Measurements from ENCODE around the gene XPNPEP3. TPM values are rescaled to one million over a fixed set of nuclear protein-coding genes. Genes with fewer than 3 reads are reported as not detected.
"Not testable (repeated sequence)": the region's sequence is repeated elsewhere in the genome, so short reads cannot be mapped to it uniquely, and the experiment has no call there.

The XPNPEP3 gene
- polyA plus RNA-seq (2013, experiment 1 of 2; ENCODE audit: insufficient read length) = 8.6 TPM
- polyA plus RNA-seq (2013, experiment 2 of 2; ENCODE audit: insufficient read length) = 8.1 TPM

DNA sequence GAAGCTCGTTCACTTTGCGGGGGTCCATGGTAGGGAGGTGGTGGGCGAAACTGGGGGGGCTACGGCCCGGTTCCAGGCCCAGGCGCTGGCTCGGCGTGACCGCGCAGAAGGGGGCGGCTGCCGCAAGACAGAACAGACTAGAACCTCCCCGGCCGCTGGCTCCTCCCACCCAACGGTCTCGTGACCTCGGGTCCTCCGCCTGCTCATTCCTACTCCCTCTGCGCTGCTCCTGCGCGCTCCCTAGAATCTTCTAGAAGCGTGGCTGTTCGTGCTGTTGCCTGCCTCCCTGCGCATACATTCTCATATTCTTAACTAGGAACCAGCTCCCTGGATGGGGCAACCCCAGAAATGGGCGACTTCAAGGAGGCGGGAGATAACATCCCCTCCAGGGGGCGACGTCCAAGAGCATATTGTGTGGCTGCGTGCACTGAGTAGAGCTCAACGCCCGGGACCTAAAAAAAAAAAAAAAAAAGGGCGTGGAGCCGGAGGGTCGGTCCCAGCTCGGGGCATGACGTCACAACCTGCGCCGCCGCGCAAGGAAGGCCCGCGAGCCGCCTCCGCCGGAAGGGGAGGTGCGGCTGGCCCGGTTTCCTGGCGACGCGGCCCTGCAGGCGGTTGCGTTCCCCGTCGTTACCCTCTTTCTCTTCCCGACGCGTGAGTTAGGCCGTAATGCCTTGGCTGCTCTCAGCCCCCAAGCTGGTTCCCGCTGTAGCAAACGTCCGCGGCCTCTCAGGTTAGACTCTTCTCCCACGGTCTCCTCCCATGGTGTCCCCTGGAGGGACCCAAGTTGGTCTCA is at the start of gene XPNPEP3, which contains the start of gene ST13:
Gene XPNPEP3 (plus strand): TSS at position 636 of the 796 bp plus-strand sequence. CDS start 34 bp downstream, at position 670.
Gene ST13 (minus strand): TSS at position 127 of the 796 bp plus-strand sequence. CDS start 99 bp downstream, at position 28.
- peak; percentile 98 for DNase-seq

DNA sequence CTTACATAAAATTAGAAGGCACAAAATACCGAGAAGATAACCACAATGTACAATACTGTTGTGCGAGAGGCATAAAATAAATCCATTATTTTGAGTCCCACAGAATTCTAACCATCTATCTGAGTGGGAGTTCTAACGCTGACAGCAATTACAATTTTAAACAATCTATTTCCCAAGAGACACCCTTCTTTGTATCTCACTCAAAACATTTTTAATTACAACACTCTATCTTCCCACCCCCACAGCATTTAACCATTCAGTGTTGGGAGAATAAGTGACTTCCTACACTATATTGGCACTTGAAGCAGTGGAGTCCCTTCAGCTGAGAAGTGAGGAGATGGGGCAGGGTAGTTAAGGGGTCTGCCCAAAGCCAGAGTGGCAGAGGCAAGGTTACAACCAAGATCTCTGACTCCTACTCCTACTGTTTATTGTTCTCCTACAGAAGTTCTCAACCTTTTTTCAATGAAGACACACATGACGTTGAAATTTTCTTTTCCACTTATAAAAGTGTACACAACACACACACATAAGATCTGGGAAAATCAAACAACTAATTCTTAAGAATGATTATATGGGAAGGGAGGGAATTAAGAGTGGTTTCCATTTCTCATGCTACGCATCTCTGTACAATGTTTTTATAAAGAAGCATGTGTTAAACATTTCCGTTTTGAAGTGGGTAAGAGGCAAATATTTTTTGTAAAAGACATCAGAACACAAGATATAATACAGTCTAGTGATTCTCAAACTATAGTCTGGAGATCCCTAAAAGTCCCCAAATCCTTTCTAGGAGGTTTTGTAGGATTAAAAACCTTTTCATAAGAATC is 48.7 kb upstream of the XPNPEP3 start:
- DNase-seq = peak; percentile 41

DNA sequence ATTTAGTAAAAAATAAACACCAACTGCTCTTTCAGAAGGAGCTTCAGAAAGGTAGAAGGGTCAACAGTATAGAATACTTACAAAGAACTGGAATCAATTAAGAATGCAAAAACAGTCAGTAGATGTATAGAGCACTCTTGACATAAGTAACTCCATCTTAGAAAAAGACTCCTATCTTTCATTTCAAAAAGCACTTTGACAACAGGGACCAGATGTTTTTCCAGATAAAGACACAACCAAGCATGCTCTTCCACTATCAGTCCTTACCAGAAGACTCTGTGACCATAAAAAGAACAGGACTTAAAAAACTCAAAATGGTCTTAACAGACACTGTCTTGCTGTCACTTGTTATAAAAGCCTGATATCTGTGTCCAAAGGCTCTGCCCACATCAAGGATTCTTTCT is 43.0 kb upstream of the XPNPEP3 start:
- DNase-seq = no peak

DNA sequence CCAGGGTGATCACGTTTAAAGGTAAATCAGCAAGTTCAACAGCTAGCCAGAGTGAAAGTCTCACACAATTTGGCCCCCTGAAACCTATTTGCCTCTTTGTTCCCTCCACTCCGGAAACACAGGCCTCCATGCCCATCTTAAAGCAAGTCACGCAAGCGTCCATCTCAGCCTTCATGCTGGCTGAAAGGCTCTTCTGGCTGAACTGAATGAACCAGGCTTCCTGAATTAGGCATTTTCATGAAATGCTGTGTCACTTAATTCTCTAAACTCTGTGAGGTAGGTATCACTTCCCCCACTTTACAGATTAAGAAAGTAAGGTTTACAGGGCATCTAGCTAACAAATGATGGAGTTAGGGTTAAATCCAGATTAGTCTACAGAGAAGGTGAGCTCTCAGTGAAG is 39.2 kb upstream of the XPNPEP3 start:
- DNase-seq = no peak

DNA sequence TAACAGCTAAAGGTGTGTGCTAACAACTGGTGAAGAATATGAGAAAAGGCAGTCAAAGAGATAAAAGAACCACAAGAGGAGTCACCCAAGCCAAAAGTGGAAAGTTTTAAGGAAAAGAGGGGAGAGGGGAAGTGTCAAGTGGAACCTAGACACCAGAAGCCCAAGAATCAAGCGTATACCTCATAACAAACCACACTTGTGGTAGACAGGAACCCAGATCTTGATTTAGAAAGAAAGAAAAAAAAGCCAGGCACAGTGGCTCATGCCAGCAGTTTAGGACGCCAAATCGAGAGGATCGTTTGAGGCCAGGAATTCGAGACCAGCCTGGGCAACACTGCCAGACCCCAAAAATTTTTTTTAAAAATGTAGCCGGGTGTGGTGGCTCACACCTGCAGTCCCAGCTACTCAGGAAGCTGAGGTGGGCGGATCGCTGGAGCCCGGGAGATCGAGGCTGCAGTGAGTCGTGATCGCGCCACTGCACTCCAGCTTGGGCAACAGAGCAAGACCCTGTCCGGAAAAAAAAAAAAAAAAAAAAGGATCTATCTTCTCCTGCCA is 38.7 kb upstream of the XPNPEP3 start:
- no peak for DNase-seq

DNA sequence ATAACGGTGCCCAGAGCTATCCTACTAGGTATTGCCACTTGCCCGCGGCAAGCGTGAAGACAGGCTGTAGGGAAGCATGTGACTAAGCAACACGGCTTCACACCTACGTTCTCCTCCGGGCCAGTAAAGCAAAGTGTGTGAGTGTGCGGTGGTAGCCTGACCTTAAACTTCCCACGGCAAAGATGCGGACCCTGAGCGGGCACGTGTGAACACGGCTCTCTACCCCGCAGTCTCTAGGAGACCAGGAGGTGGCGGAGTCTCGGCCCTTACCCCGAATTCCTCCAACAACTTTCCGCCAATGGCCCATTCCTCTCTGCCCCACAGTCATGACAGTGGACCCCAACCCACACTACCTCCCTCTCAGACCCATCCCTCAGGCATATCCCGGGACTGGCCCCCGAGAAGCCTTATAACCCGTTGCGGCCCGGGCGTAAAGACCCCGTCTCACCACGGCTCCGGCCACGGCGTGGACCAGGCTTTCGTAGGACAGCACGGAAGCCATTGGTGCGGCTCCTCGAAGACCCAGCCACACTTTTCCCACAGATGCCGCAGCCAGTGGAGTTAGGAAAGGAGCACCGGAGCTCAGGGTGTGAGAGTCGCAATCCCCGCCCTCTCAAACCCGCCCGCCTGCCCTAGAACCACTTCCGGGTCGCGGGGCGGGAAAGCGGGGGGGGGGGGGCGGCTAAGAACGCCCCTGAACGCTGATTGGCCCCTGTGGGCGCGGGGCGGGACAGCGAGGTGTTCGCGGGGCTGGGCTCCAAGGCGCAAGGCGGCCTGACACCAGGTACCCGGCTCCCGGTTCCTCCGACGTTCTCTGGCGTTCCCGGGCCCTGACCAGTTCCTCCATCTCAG is 38.0 kb upstream of the XPNPEP3 start, which contains the start of gene SLC25A17:
Gene SLC25A17 (minus strand): TSS at position 600 of the 852 bp plus-strand sequence. CDS start 98 bp downstream, at position 502.
- peak; percentile 83 for DNase-seq

DNA sequence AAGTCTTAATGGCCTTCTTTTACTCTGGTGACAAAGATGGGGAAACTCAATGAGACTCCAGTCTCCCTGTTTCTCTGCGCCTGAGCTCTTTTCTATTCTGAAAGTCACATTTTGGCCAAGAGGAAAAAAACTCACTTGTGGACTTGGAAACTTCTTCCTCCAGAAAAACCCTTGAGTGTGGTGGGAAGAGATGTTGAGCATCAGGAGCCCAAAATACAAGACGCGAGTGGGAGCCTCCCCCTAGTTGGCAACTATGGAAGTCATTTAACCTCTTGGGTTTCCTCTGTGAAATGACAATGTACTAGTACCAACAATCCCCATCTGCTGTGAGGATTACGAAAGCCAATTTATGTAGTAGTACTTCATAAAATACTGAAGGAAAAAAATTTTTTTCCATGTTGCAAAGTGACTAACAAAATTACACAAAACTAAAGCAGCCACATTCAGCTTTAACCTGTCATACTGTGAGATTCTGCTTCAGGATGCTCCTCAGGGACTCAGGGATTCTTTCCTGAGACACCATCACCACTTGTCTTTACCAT is 37.3 kb upstream of the XPNPEP3 start:
- DNase-seq = peak; percentile 14

DNA sequence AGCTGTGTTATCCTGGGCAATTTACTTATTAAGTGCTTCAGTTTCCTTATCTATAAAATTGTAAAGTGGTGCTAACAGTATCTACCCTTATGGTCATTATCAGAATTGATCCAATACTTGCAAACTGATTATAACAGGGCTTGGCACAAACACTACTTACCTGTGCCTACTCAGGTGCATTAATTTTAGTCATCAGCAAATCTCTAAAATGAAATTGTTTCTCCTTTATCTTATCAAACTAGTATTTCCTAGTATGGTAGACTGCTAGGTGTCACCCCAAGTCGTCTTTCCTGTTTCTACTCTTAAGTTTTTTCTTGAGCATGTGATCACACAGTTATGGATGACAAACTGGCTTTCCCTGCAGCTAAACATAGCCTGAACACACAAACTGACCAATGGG is 33.5 kb upstream of the XPNPEP3 start:
- DNase-seq = no peak

DNA sequence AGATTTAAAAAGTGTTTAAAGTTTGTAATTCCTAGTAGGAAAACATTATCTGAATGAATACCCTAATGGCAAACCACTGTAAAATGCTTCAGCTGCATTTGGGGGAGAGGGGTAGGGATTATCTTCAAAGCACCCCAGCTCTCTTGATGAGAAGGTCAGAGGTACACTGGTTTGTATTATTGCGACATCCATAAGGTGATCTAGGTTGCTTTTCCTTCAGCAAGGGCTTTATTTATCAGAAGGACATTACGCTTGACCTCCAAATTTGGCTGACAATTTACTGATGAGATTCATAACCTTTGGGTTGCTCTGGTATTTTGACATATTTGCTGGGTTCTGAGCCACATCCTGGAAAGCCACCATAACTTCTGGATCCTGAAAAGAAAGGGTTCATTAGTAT is 30.7 kb upstream of the XPNPEP3 start:
- not testable (repeated sequence) for DNase-seq

DNA sequence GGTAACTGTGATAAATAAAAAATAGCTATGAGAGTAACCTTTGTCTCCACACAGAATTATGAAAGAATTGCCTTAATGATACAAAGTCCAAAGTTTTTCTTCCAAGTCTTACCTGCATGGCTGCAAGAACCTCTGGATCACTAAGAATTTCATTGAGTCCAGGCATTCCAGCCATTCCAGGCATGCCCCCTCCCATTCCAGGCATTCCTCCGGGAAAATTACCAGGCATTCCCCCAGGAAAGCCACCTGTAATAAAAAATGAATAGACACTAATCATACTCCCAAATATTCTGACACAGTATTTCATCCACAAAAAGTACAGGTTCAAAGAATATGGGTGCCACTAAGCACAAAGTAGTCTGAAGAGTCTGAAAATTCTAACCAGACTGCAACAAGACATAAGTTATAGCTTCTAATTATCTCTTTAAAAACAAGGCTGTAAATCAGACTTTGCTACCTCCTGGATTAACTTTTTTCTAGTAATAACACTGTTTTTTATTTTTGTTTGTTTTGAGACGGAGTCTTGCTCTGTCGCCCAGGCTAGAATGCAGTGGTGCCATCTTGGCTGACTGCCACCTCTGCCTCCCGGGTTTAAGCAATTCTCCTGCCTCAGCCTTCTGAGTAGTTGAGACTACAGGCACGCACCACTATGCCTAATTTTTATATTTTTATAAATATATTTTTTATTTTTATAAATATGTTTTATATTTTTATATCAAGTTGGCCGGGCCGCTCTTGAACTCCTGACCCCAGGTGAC is 29.8 kb upstream of the XPNPEP3 start:
- no peak for DNase-seq

DNA sequence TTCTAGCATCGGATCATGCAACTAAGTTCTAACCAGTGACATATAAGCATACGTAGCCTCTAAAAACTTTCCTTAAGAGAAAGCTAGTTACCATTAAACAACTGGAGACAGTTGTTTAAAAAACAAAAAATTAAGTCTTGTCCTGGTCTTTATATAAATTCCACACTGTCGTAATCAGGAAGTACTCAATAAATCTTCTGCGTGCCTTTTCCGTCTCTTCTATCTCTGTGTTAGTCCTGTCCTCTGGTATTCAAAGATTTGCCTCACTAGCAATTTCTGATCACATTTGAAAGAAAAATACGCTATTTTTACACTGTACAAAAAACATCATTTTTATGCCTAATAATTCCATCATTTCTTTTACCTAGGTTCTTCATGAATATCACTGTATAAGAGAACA is 27.8 kb upstream of the XPNPEP3 start:
- DNase-seq = no peak

DNA sequence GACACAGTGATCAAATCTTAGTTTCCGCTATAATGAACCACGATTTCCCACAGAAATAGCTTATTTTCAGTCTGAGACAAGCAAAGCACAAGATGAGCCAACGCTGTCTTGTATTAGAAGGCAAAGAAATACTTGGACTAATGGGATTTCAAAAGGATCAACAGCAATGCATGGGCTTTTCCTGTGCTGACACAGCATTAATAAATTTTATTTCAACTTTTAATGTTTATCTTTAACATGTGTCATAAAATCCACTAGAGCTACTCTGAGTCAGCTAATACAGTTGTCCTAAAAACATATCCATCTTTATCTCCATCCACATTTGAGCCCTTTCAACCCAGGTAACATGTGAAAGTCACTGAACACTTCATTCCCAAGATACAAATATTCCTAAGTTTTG is 22.3 kb upstream of the XPNPEP3 start:
- no peak for DNase-seq

DNA sequence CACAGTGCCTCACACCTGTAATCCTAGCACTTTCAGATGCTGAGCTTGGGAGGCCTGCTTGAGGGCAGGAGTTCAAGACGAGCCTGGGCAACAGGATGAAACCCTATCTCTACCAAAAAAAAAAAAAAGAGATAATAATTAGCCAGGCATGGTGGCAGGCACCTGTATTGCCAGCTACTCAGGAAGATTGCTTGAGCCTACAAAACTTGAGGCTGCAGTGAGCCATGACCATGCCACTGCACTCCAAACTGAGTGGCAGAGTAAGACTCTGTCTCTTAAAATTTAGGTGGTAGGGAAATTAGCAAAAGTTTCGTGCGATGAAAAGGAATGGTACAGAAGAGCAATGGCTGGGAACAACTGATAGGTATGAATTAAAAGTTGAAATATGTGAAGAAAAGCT is 18.5 kb upstream of the XPNPEP3 start:
- DNase-seq = no peak

DNA sequence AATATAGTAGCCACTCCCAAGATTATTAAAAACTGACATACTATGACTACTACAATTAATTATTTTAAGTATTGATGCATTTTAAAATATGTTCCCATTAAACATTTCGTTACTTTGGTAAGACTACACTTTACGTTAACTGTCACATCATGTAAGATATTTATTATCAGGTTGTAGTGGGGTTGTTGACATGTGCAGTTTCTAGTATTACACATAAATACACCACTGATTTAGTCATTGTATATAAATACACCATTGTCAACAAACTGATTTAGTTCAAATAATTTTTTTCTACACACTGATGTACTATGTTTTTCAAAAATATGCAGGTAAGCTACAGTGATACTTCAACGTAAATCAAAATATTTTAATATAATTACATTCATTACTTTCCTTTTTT is 12.0 kb upstream of the XPNPEP3 start:
- no peak for DNase-seq

DNA sequence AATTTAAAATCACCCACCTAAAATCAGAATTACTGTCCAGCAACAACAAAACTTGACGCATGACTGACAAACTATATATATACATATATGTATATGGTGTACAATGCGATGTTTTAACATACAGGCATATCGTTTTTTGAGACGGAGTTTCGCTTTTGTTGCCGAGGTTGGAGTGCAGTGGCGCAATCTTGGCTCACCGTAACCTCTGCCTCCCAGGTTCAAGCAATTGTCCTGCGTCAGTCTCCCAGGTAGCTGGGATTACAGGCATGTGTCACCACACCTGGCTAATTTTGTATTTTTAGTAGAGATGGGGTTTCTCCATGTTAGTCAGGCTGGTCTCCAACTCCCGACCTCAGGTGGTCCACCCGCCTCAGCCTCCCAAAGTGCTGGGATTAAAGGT is 11.1 kb upstream of the XPNPEP3 start:
- not testable (repeated sequence) for DNase-seq

DNA sequence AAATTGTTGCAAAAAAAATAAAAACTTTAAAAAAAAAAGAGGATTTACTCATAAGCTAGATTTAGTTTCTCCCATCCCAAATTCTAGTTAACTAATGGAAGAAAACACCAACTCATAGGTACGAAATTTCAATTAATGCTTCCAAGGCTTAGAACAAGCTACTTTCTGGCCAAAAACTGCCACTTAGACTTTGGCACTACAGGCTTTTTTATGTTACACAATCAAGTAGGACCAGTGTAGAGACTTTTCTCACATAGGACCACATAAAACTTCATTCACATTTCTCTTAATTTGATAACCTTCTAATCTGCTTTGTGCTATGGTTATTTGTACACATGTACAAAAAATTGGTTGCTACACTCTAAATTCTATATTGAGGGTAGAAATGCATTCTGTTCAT is 3.6 kb upstream of the XPNPEP3 start:
- no peak for DNase-seq

DNA sequence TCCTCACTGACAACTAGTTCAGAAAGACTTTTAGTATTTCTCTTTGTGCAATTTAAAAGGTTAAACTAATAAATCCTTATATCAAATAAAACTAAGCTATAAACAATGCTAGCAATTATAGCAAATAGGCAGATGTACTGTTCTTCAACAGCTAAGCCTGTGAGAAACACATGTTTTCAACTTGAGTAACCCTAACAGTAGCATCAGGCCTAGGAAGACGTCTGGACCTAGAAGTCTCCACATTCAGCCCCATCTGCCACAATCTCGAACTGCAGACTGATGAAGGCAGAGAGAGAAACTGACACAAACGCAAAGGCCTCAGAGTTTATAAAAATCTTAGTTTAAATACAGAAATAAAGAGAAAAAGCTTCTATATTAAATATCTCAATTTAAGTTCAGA is 3.0 kb upstream of the XPNPEP3 start:
- no peak for DNase-seq

DNA sequence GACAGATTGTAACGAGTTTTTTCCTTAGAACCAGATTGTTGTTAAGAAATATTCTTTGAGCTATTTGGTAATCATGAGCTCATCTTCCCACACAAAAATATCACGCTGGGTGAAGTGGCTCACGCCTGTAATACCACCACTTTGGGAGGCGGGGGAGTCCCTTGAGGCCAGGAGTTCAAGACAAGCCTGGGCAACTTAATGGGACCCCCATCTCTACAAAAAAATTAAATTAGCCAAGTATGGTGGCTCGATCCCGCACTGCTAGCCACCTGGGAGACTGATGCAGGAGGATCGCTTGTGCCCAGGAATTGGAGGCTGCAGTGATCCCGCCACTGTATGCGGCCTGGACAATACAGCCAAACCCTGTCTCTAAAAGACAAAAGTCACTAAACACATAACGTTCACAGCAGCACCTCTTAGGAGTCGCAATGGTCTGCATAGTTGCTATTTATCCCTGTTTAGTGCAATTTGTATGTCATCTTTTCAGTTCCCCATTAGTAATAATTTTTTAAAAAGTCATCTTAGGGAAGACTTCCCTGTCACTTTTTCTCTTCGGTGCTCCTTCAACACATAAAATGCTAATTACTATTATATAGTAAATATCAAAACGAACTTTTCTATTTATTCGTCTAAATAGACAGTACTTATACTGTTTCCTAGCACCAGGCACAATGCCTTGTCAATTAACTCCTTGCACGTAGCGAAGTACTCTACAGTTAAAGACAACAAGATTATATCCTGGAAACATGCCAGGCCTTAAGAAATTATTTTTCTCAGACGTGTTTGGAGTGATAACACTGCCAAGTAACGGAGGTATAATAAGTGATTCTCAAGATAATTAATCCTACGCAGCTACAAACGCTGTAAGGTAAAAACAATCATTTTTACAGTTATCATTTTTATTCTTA is 1.6 kb upstream of the XPNPEP3 start:
- no peak for DNase-seq

DNA sequence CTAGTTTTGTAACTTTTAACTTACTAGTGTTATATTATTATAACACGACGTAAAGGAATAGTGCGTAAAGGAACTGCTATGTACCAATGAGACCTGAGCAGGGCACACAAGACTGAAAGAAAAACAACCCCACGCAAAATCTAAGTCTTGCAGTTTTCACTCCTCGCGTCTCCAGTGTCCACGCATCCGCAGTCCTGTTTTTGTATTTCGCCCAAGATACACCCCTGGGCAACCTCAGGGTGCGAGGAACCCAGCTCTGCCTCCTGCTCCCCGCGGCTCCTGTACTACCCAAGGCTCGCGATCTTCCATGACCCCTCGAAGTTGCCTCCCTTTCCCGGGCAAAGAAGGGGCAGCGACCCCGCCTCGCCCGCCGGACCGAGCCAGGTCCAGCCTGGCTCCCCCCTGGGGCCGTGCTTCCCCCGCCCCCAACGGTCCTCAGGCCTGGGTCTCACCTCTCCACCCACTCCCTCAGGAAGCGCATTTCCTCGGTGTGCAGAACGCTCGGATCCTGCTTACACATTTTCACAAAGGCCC is 902 bp upstream of the XPNPEP3 start:
- DNase-seq = no peak
